Endothelial cell of umbilical vein (primary cell): ENCODE measurements around the gene RAB28.

ENCODE experiments used
- EZH2 ChIP-seq: IDR thresholded peaks from 2 replicates; pipeline ENCODE4 v1.6.1; 2012; ENCODE audit warnings: borderline replicate concordance, low read depth, mild to moderate bottlenecking, moderate library complexity, low read length, inconsistent platforms; ENCODE audit not compliant: severe bottlenecking
- GATA2 ChIP-seq: IDR thresholded peaks from 2 replicates; pipeline ENCODE4 v1.7.0; 2011; ENCODE audit warnings: low read depth, mild to moderate bottlenecking, moderate library complexity, mixed read lengths, low read length; ENCODE audit not compliant: insufficient read length, insufficient read depth
- JUN ChIP-seq: IDR thresholded peaks from 2 replicates; pipeline ENCODE4 v1.6.1; 2011; ENCODE audit warnings: borderline replicate concordance, low read depth; ENCODE audit not compliant: insufficient read length, insufficient read depth
- MYC ChIP-seq: IDR thresholded peaks from one replicate; pipeline ENCODE4 v1.6.1; 2011; ENCODE audit warnings: mild to moderate bottlenecking, low read depth, low read length
- POLR2A ChIP-seq: IDR thresholded peaks from 2 replicates; pipeline ENCODE4 v1.6.1; 2012; ENCODE audit warnings: low read depth, mild to moderate bottlenecking, control low read depth, low read length
- POLR2AphosphoS5 ChIP-seq: IDR thresholded peaks from 2 replicates; pipeline ENCODE4 v1.6.1; 2012; ENCODE audit warnings: low read depth, mild to moderate bottlenecking, control low read depth, low read length, moderate library complexity; ENCODE audit not compliant: insufficient read depth
- TF ChIP-seq, protein P1 (sequence below), 2 donors: IDR thresholded peaks; 1 replicate in 1 of 2; 2 replicates in 1 of 2; pipeline ENCODE4 v1.5.1; 2011; ENCODE audit warnings: low read length in 2 of 2, mild to moderate bottlenecking in 2 of 2, moderate library complexity in 2 of 2, control low read depth in 1 of 2, inconsistent platforms in 1 of 2, low read depth in 1 of 2; ENCODE audit not compliant: insufficient read depth in 1 of 2; ENCODE audit errors: extremely low read depth in 1 of 2

DNA sequence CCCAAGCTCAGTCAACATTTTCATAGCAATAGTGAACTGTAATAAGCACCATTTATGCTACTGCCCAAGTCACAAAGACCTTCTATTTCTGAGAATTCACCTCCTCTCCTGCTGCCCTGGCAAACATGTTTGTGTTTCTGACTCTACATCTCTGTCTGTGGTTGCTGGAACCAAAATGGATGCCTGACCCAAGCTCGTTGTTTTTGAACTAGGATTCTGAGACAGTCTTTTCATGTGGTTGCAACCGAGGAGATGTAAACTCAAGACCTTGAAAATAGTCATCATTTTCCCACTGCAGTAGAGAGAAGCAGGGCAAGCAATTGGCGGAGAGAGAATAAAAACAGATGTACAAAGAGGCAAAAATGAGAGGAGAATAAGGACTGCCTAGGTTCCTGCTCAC is 160.2 kb downstream of the RAB28 start:
- TF ChIP-seq JUN, result no peak
- TF ChIP-seq, protein P1, sequence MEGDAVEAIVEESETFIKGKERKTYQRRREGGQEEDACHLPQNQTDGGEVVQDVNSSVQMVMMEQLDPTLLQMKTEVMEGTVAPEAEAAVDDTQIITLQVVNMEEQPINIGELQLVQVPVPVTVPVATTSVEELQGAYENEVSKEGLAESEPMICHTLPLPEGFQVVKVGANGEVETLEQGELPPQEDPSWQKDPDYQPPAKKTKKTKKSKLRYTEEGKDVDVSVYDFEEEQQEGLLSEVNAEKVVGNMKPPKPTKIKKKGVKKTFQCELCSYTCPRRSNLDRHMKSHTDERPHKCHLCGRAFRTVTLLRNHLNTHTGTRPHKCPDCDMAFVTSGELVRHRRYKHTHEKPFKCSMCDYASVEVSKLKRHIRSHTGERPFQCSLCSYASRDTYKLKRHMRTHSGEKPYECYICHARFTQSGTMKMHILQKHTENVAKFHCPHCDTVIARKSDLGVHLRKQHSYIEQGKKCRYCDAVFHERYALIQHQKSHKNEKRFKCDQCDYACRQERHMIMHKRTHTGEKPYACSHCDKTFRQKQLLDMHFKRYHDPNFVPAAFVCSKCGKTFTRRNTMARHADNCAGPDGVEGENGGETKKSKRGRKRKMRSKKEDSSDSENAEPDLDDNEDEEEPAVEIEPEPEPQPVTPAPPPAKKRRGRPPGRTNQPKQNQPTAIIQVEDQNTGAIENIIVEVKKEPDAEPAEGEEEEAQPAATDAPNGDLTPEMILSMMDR (IDR thresholded peaks at IDR 0.05; ENCODE audit: extremely low read depth in 1 of 2, insufficient read depth in 1 of 2, low read depth in 1 of 2, low read length in 2 of 2), result no peak
- no peak for TF ChIP-seq GATA2
- no peak for TF ChIP-seq POLR2A
- TF ChIP-seq POLR2AphosphoS5, result no peak
- no peak for TF ChIP-seq MYC
- no peak for TF ChIP-seq EZH2
